ENCODE measurements around the gene KCNQ5. TPM values are rescaled to one million over a fixed set of nuclear protein-coding genes. Genes with fewer than 3 reads are reported as not detected.

The KCNQ5 gene
- total RNA-seq, 1 experiment from 2014 or later, result 9.4 TPM

GRCh38 chr6:73062837-73063236 lies 441.0 kb downstream of the KCNQ5 start:
- BruUV-seq (replicated peaks), result no TSS peak

DNA sequence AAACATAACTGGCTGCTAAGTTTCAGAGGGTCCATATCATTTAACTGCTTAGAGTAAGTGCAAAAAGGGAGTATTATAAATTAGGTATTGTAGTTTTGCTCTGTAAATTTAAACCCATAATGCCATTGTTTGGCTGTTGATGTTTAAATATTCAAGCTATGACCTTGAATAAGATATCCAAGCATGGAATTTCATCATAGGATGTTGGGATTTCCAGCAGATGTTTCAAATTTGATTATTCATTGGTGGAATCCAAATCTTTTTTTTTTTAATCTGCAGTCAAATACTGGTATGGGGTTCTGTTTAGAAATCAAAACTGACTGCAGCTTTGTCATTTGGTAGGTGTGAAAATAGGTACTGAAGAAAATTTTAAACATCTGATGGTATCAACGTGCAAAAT lies 442.4 kb downstream of the KCNQ5 start:
- BruUV-seq (replicated peaks), result no TSS peak
- Histone ChIP-seq H3K9me3 (ENCODE audit: control insufficient read depth, insufficient read depth, low read depth, low read length) (no peaks in the 10 kb centered on the region), H3K27me3 (ENCODE audit: control insufficient read depth, insufficient read depth, low read length) (no peaks in the 10 kb centered on the region), H3K36me3 (ENCODE audit: control insufficient read depth, insufficient read depth, low read length) (no peaks in the 10 kb centered on the region), H3K4me3 (ENCODE audit: low read depth in 2 of 2, low read length in 2 of 2) (no peak overlapping the region), H3K4me1 (ENCODE audit: control insufficient read depth, insufficient read depth, low read length) (no peaks in the 10 kb centered on the region; the same call in 1 of the 2 replicates), H3K27ac (ENCODE audit: low read length) (no peak overlapping the region)
- TF ChIP-seq SIN3A (IDR thresholded peaks at IDR 0.05; ENCODE audit: borderline replicate concordance, insufficient read depth, low read depth, low read length), result no peak
- no peak for TF ChIP-seq CTCF (IDR thresholded peaks at IDR 0.05)
- TF ChIP-seq REST (IDR thresholded peaks at IDR 0.05; ENCODE audit: insufficient read depth in 1 of 2, low read depth in 2 of 2, low read length in 1 of 2), result no peak
- no peak for TF ChIP-seq POLR2AphosphoS5 (IDR thresholded peaks at IDR 0.05; ENCODE audit: low read depth, low read length)
- TF ChIP-seq TCF7L2 (IDR thresholded peaks at IDR 0.05; ENCODE audit: low read depth, low read length), result no peak
- POLR2A ChIA-PET, result no interaction called here
- intact Hi-C loops (cut with micrococcal nuclease; ENCODE audit: unreplicated experiment) (no loop called here), in situ Hi-C loops (cut with HindIII; ENCODE audit: low pct_unique_long_range_greater_than_20kb, low sequenced_read_pairs) (no loop called here)
- DNase-seq (ENCODE audit: low read depth, low spot score) (no peak), ATAC-seq (no peak)
- CTCF ChIA-PET, result no interaction called here

More at GRCh38 chr6:73062837-73063236, 441.0 kb downstream of the KCNQ5 start:
- TF ChIP-seq CTCF (IDR thresholded peaks at IDR 0.05) (no peak), REST (IDR thresholded peaks at IDR 0.05; ENCODE audit: insufficient read depth in 1 of 2, low read depth in 2 of 2, low read length in 1 of 2) (no peak), SIN3A (IDR thresholded peaks at IDR 0.05; ENCODE audit: borderline replicate concordance, insufficient read depth, low read depth, low read length) (no peak), POLR2AphosphoS5 (IDR thresholded peaks at IDR 0.05; ENCODE audit: low read depth, low read length) (no peak), TCF7L2 (IDR thresholded peaks at IDR 0.05; ENCODE audit: low read depth, low read length) (no peak)
- ChIA-PET POLR2A (no interaction called here), CTCF (no interaction called here)
- intact Hi-C loops (cut with micrococcal nuclease; ENCODE audit: unreplicated experiment), result no loop called here
- ATAC-seq, result no peak
- no peak overlapping the region for H3K4me3 ChIP-seq (ENCODE audit: low read depth in 2 of 2, low read length in 2 of 2)
- DNase-seq (ENCODE audit: low read depth, low spot score), result no peak
- in situ Hi-C loops (cut with HindIII; ENCODE audit: low pct_unique_long_range_greater_than_20kb, low sequenced_read_pairs), result no loop called here
- H3K36me3 ChIP-seq (ENCODE audit: control insufficient read depth, insufficient read depth, low read length), result no peaks in the 10 kb centered on the region
- H3K9me3 ChIP-seq (ENCODE audit: control insufficient read depth, insufficient read depth, low read depth, low read length), result no peaks in the 10 kb centered on the region
- H3K27me3 ChIP-seq (ENCODE audit: control insufficient read depth, insufficient read depth, low read length), result no peaks in the 10 kb centered on the region
- H3K27ac ChIP-seq (ENCODE audit: low read length), result no peak overlapping the region
- no peaks in the 10 kb centered on the region; the same call in 1 of the 2 replicates for H3K4me1 ChIP-seq (ENCODE audit: control insufficient read depth, insufficient read depth, low read length)

Measured in Panc1 (cell line).